Measurements from ENCODE around the gene ARMCX1.
"Not testable (repeated sequence)": the region's sequence is repeated elsewhere in the genome, so short reads cannot be mapped to it uniquely, and the experiment has no call there.

ARMCX1 gene

DNA sequence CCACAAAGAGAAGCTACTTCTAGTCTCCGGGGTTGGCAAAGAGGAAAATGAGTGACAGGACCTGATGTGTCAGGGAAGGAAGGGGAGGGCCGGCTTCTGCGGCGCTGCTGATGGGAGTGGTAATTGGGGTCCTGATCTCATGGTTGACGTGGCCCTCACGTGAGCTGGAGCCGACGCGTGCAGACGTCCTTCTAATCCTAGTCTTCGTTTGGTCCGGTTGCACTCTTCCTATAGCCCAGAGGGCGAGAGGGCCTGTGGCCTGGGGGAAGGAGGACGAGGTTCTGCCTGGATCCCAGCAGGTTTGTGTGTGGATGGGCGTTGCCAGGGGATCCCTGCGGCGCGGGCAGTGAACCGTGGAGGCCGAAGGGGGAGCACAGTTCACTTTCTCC, at the start of gene ARMCX1:
ARMCX1 (plus strand) TSS at position 186 of the 389 bp plus-strand sequence. CDS start 2,384 bp downstream, outside the sequence.
- peak; percentile 85 for DNase-seq (ENCODE audit: low spot score)

DNA sequence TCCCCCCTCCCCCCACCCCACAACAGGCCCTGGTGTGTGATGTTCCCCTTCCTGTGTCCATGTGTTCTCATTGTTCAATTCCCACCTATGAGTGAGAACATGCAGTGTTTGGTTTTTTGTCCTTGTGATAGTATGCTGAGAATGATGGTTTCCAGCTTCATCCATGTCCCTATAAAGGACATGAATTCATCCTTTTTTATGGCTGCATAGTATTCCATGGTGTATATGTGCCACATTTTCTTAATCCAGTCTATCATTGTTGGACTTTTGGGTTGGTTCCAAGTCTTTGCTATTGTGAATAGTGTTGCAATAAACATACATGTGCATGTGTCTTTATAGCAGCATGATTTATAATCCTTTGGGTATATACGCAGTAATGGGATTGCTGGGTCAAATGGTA, 47.4 kb upstream of the ARMCX1 start:
- DNase-seq (ENCODE audit: low spot score): not testable (repeated sequence)

DNA sequence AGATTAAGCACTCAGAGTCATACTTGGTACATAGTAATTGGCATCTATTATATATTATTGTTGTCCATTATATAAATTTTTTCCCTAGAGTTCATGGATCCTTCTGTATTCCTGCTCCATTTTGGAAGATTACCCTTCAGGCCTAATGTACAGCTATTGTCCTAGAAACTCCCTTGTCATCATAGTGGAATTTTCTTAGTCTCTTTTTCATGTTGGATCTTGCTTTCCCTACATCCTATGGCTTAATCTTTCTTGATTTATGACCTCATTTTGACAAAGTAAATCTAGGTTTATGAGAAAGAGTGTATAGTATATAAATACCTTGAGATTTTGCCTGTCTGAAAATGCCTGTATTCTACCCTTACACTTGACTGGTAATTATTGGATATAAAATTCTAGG, 43.0 kb upstream of the ARMCX1 start:
- DNase-seq (ENCODE audit: low spot score): no peak

DNA sequence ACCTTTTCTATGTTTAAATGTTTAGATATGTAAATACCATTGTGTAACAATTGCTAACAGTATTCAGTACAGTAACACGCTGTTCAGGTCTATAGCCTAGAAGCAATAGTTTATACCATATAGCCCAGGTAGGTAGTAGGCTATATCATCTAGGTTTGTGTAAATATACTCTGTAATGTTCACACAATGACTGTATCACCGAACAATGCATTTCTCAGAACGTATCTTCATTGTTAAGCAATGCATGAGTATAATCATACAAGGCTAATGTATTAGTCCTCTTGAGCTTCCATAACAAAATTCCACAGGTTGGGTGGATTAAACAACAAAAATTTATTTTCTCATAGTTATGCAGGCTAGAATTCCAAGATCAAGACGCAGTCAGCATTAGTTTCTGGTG, 42.4 kb upstream of the ARMCX1 start:
- DNase-seq (ENCODE audit: low spot score): no peak

DNA sequence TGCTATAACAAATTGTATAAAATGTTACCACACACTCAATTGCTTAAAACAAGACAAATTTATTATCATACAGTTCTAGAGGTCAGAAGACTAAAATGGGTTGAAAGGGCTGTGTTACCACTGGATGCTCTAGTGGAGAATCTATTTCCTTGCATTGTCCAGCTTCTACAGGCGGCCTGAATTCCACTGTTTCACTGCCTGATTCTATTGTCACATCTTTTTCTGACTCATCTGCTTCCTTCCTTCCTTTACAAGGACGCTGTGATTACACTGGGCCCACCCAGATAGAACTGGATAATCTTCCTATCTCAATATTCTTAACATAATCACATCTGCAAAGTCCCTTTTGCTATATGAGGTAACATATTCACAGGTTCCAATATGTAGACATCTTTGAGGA, 19.4 kb upstream of the ARMCX1 start:
- DNase-seq (ENCODE audit: low spot score): no peak

DNA sequence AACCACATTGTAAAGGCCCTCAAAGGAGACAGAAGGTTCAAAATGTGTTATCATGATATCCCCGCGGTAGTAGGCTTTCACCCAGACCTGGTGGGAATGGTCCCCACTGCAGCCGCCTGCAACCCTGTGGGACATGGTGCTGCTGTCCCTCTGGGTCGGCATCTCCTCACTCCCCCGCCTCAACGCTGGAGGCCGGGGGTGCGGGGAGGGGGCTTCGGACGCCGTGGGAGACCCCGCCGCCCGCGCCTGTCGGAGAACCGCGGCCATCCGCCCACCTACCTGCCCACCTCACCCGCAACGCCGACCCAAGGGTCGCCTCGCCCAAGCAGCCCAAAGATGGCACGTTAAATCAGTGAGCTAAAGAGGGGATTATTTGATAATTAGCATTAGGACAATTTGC, 11.2 kb upstream of the ARMCX1 start:
- DNase-seq (ENCODE audit: low spot score): no peak

DNA sequence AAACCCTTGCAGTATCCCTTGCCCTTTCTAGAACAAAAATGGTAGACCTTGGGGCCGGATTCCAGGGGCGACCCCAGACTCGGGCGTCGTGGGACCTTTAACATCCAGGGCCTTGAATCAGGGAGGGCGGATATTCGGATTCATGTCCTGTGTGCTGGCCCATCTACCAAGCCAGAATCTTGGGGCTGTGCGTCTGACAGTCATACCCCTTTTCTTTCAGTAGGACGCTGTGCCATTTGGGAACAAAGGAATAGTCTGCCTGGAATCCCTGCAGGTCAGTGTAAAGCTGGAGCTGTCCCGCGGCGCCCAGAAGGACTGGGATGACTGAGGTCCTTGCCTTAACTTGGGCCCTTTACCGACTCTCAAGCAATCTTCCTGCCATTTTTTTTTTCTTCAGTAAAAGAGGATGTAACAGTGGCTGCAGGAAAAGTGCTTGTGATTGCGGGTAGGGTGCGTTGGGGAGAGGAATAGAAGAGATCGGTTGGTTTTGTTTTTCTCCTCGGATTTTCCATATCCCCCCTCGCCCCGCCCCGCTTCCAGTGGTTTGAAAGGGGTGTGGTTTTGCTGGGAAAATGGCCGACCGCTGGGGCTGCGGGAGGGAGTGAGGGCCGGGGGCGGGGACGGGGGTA, 518 bp downstream of the ARMCX1 start:
- DNase-seq (ENCODE audit: low spot score): peak; percentile 26

DNA sequence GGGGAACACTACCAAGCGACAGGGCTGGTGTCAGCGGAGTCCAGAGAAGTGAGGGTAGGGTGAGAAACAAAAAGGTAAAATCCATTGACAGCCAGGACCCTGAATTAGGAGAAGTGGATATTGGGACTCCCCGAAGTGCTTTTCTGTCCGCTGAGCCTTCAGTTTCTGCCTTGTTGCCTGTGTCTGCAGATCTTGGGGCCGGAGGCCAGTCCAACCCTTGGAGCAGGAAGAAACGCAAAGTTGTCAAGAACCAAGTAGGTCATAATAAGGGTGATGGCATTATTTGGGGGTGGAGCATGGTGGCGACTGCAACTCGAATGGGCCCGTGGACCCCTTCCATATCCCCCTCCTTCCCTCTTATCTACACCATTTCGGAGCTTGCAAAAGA, 1.0 kb downstream of the ARMCX1 start:
- no peak for DNase-seq (ENCODE audit: low spot score)

DNA sequence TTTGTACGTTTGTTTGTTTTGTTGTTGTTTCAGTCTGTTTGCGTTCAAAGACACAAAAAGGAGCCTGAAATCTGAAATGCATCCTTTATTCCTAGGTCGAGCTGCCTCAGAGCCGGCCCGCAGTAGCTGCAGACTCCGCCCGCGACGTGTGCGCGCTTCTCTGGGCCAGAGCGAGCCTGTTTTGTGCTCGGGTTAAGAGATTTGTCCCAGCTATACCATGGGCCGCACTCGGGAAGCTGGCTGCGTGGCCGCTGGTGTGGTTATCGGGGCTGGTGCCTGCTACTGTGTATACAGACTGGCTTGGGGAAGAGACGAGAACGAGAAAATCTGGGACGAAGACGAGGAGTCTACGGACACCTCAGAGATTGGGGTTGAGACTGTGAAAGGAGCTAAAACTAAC, 2.4 kb downstream of the ARMCX1 start:
- no peak for DNase-seq (ENCODE audit: low spot score)

DNA sequence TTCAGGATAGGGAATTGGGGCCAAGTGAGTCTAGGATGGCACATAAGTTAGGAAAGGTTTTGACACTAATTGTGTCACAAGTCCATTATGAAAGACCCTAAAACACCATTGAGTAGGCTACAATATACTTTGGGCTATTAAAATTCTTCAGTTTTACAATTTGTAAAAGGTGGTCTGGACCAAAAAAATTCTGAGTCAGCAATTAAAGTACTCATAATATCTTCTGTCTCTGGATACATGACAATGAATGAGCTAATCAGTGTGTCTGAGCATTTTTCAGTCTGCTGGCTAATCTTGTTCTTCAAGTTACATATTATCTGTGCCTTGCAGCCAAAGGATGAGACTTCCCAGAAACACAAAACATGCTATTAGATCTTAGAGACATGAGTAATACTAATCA, 14.3 kb downstream of the ARMCX1 start:
- no peak for DNase-seq (ENCODE audit: low spot score)

DNA sequence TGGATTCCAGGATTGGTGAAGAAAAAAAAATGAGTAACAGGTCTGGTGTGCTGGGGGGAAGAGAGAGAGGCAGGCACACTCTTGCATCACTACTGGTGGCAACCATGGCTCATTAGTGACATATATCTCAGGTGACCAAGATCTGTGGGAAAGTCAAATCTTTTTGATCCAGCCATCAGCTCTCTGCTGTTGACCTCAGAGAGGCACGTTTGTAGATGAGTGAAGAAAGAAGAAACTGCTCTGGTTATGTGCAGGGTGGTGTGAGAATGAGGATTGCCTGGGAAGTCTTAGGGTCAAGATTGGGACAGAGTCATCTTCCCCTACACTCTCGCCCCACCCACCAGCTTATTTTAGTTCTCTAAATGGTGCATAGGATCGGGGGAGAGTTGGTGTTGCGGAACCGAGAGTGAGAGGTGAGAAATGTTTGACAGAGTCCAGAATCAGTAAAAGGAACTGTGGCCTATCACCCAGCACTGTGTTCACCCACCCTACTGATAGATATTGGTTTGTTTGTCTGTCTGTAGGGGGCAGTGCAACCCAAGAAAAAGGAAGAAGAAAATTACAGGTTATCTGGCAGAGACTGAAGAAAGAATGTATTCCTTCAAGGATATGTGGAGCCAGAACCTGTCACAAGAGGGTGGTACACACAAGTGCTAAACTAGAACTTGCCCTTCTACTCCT, 45.5 kb downstream of the ARMCX1 start:
- DNase-seq (ENCODE audit: low spot score): peak; percentile 68

DNA sequence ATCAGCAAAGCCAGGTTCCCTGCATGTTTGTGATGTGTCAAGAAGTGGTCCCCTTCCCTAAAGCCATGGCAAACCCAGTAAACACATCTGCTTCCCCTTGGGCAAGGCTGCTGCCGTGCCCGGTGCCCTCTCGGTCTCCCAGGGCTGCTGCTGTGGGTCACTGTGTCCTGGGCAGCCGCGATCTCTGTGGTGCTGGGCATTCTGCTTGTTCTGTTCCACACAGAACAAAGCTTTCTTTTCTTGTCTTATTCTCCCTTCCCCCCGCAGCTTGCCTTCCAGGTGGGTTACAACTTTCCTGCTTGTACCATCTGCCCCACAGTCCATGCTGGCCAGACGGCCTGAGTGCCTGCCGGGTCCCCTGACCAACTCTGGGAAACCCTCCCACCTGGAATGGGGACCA, 49.2 kb downstream of the ARMCX1 start:
- not testable (repeated sequence) for DNase-seq (ENCODE audit: low spot score)

DNA sequence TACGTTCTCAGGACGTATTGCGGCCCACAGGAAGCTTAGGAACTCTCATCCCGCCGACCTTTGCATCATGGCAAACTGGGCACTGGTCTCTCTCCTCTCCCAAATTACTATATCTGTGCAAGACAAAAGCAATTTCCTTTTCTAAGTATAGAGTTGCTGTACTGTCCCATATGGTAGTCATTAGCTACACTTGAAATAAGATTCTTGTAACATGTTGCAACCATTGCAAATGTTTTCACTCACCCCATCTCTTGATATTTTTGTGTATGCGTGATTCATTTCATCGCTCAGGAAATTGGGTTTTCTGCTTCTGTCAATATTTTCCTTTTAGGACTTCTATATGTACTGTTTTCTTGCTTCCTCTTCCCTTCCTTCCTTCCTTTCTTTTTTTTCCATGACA, 51.7 kb downstream of the ARMCX1 start:
- no peak for DNase-seq (ENCODE audit: low spot score)

Measured in Ammon's horn (tissue), 1 donor.